ENCODE data around the gene MYO1B.
A peak's percentile ranks its signal among the peaks of the same experiment; 100 is the strongest.

Gene MYO1B

GRCh38 chr2:191302459-191303139 is 57.4 kb downstream of the MYO1B start:
- peak; percentile 3 for DNase-seq (ENCODE audit: extremely low read depth, insufficient read length)
- no peaks in the 10 kb centered on the region for H3K27me3 ChIP-seq (replicated peaks; ENCODE audit: control insufficient read depth, insufficient read depth, low read length)
- H3K36me3 ChIP-seq (ENCODE audit: control insufficient read depth, insufficient read depth, low read length): no peaks in the 10 kb centered on the region
- peak; percentile 50 for TF ChIP-seq CTCF (IDR thresholded peaks at IDR 0.05; ENCODE audit: insufficient read depth, low read length, poor library complexity, severe bottlenecking)
- H3K4me3 ChIP-seq (replicated peaks; ENCODE audit: low read depth, low read length): no peak overlapping the region

GRCh38 chr2:191303140-191304005 is 58.2 kb downstream of the MYO1B start:
- no peak for TF ChIP-seq CTCF (IDR thresholded peaks at IDR 0.05; ENCODE audit: insufficient read depth, low read length, poor library complexity, severe bottlenecking)
- no peaks in the 10 kb centered on the region for H3K36me3 ChIP-seq (ENCODE audit: control insufficient read depth, insufficient read depth, low read length)
- no peak for DNase-seq (ENCODE audit: extremely low read depth, insufficient read length)
- H3K4me3 ChIP-seq (replicated peaks; ENCODE audit: low read depth, low read length): no peak overlapping the region
- no peaks in the 10 kb centered on the region; the same call in 1 of the 2 replicates for H3K27me3 ChIP-seq (replicated peaks; ENCODE audit: control insufficient read depth, insufficient read depth, low read length)

- no peak for TF ChIP-seq CTCF (IDR thresholded peaks at IDR 0.05; ENCODE audit: insufficient read depth, low read length, poor library complexity, severe bottlenecking)
- no peak for DNase-seq (ENCODE audit: extremely low read depth, insufficient read length)
- H3K36me3 ChIP-seq (ENCODE audit: control insufficient read depth, insufficient read depth, low read length): no peaks in the 10 kb centered on the region
- H3K4me3 ChIP-seq (replicated peaks; ENCODE audit: low read depth, low read length): no peak overlapping the region
- no peaks in the 10 kb centered on the region; the same call in 1 of the 2 replicates for H3K27me3 ChIP-seq (replicated peaks; ENCODE audit: control insufficient read depth, insufficient read depth, low read length)
These were observed 60.0 kb downstream of the MYO1B start for GRCh38 chr2:191304939-191305875.

- DNase-seq (ENCODE audit: extremely low read depth, insufficient read length): no peak
- Histone ChIP-seq H3K4me3 (replicated peaks; ENCODE audit: low read depth, low read length) (no peak overlapping the region), H3K36me3 (ENCODE audit: control insufficient read depth, insufficient read depth, low read length) (no peaks in the 10 kb centered on the region), H3K27me3 (replicated peaks; ENCODE audit: control insufficient read depth, insufficient read depth, low read length) (no peaks in the 10 kb centered on the region; the same call in 1 of the 2 replicates)
- TF ChIP-seq CTCF (IDR thresholded peaks at IDR 0.05; ENCODE audit: insufficient read depth, low read length, poor library complexity, severe bottlenecking): no peak
These were observed 62.8 kb downstream of the MYO1B start for GRCh38 chr2:191308026-191308425.

GRCh38 chr2:191311156-191311555 is 66.0 kb downstream of the MYO1B start:
- no peak for DNase-seq (ENCODE audit: extremely low read depth, insufficient read length)
- Histone ChIP-seq H3K4me3 (replicated peaks; ENCODE audit: low read depth, low read length) (no peak overlapping the region), H3K36me3 (ENCODE audit: control insufficient read depth, insufficient read depth, low read length) (no peaks in the 10 kb centered on the region), H3K27me3 (replicated peaks; ENCODE audit: control insufficient read depth, insufficient read depth, low read length) (no peaks in the 10 kb centered on the region; the same call in 1 of the 2 replicates)
- no peak for TF ChIP-seq CTCF (IDR thresholded peaks at IDR 0.05; ENCODE audit: insufficient read depth, low read length, poor library complexity, severe bottlenecking)

All from GM06990 (cell line).